PC-3 (cell line): Measurements from ENCODE around the gene OR2AP1.

Experiments
- CTCF ChIP-seq: fragments of 300-600 bp; sonication (generic); conservative IDR thresholded peaks from 2 replicates; pipeline ENCODE4 v1.5.1; 2017; ENCODE audit warnings: antibody characterized with exemption, low read depth, mild to moderate bottlenecking, low read length
- EZH2phosphoT487 ChIP-seq: fragments of 300-600 bp; sonication (generic); IDR thresholded peaks from 2 replicates; pipeline ENCODE4 v1.6.1; 2018; ENCODE audit warnings: mild to moderate bottlenecking, antibody characterized with exemption, low read length, borderline replicate concordance

- no peak for TF ChIP-seq CTCF
- TF ChIP-seq EZH2phosphoT487 = no peak
Observed at GRCh38 chr12:55549302-55549701, 23.0 kb upstream of the OR2AP1 start, which contains the start of gene OR6C4.
